ENCODE measurements around the gene IL13RA2.

DNA sequence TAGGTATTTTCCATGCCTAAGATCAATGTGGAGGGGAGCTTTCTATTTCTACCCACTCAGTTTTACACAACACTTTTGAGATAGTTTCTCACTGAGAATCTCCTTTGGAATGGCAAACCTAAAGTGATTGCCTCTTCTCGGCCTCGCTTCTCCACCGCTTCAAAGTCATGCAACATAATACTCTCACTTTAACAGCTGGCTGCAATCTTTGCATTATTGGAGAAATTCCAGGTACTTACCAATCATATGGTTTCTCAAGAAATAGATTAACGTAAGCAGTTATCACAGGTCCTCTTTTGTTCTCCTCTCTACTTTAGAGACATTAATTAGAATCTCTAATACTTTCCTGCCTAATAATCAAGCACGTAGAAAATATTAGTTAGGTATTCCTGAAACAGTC lies 3.7 kb upstream of the IL13RA2 start:
- TF ChIP-seq CTCF (conservative IDR thresholded peaks at IDR 0.05; ENCODE audit: low read depth, low read length): no peak
- TF ChIP-seq ELK1 (IDR thresholded peaks at IDR 0.05; ENCODE audit: borderline replicate concordance, low read depth, low read length): no peak
- no peak for TF ChIP-seq MAFK (IDR thresholded peaks at IDR 0.05; ENCODE audit: low read depth, low read length)
- TF ChIP-seq POLR2A (IDR thresholded peaks at IDR 0.05; ENCODE audit: low read depth, low read length): no peak
- TF ChIP-seq MAZ (IDR thresholded peaks at IDR 0.05; ENCODE audit: borderline replicate concordance, low read depth, low read length): no peak
- no peak for TF ChIP-seq SMC3 (IDR thresholded peaks at IDR 0.05; ENCODE audit: low read depth, low read length)
- TF ChIP-seq BHLHE40 (IDR thresholded peaks at IDR 0.05; ENCODE audit: low read depth, low read length): no peak
- TF ChIP-seq, protein P1, sequence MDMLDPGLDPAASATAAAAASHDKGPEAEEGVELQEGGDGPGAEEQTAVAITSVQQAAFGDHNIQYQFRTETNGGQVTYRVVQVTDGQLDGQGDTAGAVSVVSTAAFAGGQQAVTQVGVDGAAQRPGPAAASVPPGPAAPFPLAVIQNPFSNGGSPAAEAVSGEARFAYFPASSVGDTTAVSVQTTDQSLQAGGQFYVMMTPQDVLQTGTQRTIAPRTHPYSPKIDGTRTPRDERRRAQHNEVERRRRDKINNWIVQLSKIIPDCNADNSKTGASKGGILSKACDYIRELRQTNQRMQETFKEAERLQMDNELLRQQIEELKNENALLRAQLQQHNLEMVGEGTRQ (IDR thresholded peaks at IDR 0.05; ENCODE audit: low read depth, low read length): no peak
- TF ChIP-seq CEBPB (IDR thresholded peaks at IDR 0.05; ENCODE audit: low read depth, low read length): no peak
- no peak for TF ChIP-seq RAD21 (IDR thresholded peaks at IDR 0.05; ENCODE audit: low read length)
- TF ChIP-seq RCOR1 (IDR thresholded peaks at IDR 0.05; ENCODE audit: insufficient replicate concordance, low read length): no peak
- no peak for TF ChIP-seq RFX5 (IDR thresholded peaks at IDR 0.05; ENCODE audit: low read depth, low read length)
